Fibroblast of lung (primary cell): ENCODE results near the gene MAMDC4.

Experiments used
- CTCF ChIP-seq, 2 donors: IDR thresholded peaks in 1 of 2; conservative IDR thresholded peaks in 1 of 2; 1 replicate in 1 of 2; 2 replicates in 1 of 2; pipeline ENCODE4 v1.5.1; 2011 to 2012; ENCODE audit warnings: low read length in 2 of 2, control low read depth in 1 of 2, inconsistent platforms in 1 of 2, low read depth in 1 of 2, mild to moderate bottlenecking in 1 of 2
- EZH2 ChIP-seq: IDR thresholded peaks from 2 replicates; pipeline ENCODE4 v1.5.1; 2012; ENCODE audit warnings: low read length, control low read depth, mild to moderate bottlenecking; ENCODE audit errors: missing control alignments

DNA sequence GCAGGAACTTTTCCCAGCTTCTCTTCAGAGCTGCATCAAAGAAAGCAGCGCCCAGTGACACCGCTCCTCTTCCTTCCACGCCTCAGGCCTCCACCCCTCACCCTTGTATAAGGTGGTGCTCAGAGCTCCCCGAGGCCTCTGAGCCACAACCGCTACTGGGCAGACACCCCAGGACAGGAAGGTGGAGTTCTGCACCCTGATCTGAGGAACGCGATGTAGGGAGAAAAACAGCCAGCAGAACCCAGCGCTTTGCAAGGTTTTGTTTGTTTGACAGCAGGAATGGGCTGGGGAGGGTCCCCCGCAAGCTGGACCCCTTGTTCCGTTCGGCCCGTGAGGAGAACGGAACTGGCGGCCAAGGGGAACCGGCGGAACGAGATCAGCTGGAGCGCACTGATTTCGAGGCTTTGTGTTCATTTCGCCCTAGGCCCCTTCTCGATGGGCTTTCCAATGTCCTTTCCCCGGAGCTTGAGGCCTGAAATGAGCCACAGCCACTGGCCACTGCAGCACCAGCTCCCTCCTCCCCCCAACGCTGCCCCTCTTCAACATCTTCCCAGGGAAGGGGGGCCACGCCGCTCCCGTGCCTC lies 9.8 kb downstream of the MAMDC4 start:
- TF ChIP-seq CTCF (conservative IDR thresholded peaks at IDR 0.05 in 1 of 2, IDR thresholded peaks at IDR 0.05 in 1 of 2; ENCODE audit: low read depth in 1 of 2, low read length in 2 of 2) (no peak), EZH2 (no peak)
